Gastrocnemius medialis (tissue), 4 donors: ENCODE results near the gene PLB1.

ENCODE experiments used
- POLR2A ChIP-seq, 2 donors: fragments of 450-650 bp; IDR thresholded peaks; one replicate each; pipeline ENCODE4 v1.6.1; 2017; ENCODE audit warnings: antibody characterized with exemption in 2 of 2, mild to moderate bottlenecking in 2 of 2, moderate library complexity in 2 of 2
- TF ChIP-seq, protein P1 (sequence below), 5 experiments: fragments of 450-650 bp in 3 of 5; fragments of 200-600 bp in 2 of 5; sonication (generic) in 2 of 5; IDR thresholded peaks in 4 of 5; conservative IDR thresholded peaks in 1 of 5; 1 replicate in 4 of 5; 2 replicates in 1 of 5; pipeline ENCODE4 v1.5.1; 2016 to 2019; ENCODE audit warnings: antibody characterized with exemption in 5 of 5, mild to moderate bottlenecking in 3 of 5, moderate library complexity in 3 of 5

DNA sequence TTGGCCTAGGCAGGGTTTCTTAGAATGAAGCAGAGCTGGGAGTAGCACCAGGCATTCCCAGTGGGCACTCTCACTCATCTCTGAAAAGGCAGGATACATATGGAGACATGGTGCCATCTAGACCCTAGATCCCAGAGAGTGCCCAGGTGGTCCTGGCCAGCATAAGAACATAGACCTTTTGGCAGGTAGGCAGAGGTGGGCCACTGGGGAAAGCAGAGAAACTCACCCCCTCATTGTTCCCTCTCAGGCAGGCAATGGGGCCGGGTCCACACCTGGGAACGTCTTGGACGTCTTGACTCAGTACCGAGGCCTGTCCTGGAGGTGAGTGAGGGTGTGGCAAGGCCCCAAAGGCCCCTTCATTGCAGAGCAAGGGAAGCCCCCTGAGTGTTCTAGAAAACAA is 69.2 kb downstream of the PLB1 start:
- TF ChIP-seq, protein P1, sequence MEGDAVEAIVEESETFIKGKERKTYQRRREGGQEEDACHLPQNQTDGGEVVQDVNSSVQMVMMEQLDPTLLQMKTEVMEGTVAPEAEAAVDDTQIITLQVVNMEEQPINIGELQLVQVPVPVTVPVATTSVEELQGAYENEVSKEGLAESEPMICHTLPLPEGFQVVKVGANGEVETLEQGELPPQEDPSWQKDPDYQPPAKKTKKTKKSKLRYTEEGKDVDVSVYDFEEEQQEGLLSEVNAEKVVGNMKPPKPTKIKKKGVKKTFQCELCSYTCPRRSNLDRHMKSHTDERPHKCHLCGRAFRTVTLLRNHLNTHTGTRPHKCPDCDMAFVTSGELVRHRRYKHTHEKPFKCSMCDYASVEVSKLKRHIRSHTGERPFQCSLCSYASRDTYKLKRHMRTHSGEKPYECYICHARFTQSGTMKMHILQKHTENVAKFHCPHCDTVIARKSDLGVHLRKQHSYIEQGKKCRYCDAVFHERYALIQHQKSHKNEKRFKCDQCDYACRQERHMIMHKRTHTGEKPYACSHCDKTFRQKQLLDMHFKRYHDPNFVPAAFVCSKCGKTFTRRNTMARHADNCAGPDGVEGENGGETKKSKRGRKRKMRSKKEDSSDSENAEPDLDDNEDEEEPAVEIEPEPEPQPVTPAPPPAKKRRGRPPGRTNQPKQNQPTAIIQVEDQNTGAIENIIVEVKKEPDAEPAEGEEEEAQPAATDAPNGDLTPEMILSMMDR (IDR thresholded peaks at IDR 0.05 in 4 of 5, conservative IDR thresholded peaks at IDR 0.05 in 1 of 5) = no peak
- TF ChIP-seq POLR2A (IDR thresholded peaks at IDR 0.05) = no peak
